Suppressor macrophage treated with lipopolysaccharide for 4 hours (primary cell): ENCODE data around the gene VASH2.

Experiments used
- DNase-seq: peaks from one replicate; pipeline ENCODE4 v3.0.0-alpha.2; 2020

VASH2 gene

GRCh38 chr1:212930986-212931678, 19.2 kb upstream of the VASH2 start:
- no peak for DNase-seq

GRCh38 chr1:212933815-212934471, 16.4 kb upstream of the VASH2 start:
- DNase-seq = no peak

GRCh38 chr1:212935387-212935981, 14.9 kb upstream of the VASH2 start:
- no peak for DNase-seq

GRCh38 chr1:212937034-212937433, 13.3 kb upstream of the VASH2 start:
- no peak for DNase-seq

- no peak for DNase-seq
Observed at GRCh38 chr1:212938846-212939245, 11.5 kb upstream of the VASH2 start.

- DNase-seq = no peak
Observed at GRCh38 chr1:212941452-212941851, 8.9 kb upstream of the VASH2 start.

- no peak for DNase-seq
Observed at GRCh38 chr1:212942679-212943392, 7.5 kb upstream of the VASH2 start.

GRCh38 chr1:212943393-212943710, 7.0 kb upstream of the VASH2 start:
- no peak for DNase-seq

- peak; percentile 46 for DNase-seq
Observed at GRCh38 chr1:212944229-212944901, 6.0 kb upstream of the VASH2 start.

GRCh38 chr1:212945056-212945455, 5.3 kb upstream of the VASH2 start:
- DNase-seq = no peak

- DNase-seq = no peak
Observed at GRCh38 chr1:212945463-212946160, 4.7 kb upstream of the VASH2 start.

GRCh38 chr1:212946872-212947271, 3.5 kb upstream of the VASH2 start:
- DNase-seq = no peak

GRCh38 chr1:212949771-212950170, 570 bp upstream of the VASH2 start:
- DNase-seq = no peak

GRCh38 chr1:212951126-212951946, 995 bp downstream of the VASH2 start:
- DNase-seq = no peak

- peak; percentile 8 for DNase-seq
Observed at GRCh38 chr1:212951947-212952640, 1.8 kb downstream of the VASH2 start.

GRCh38 chr1:212952641-212952976, 2.3 kb downstream of the VASH2 start:
- no peak for DNase-seq

- peak; percentile 55 for DNase-seq
Observed at GRCh38 chr1:212953321-212953720, 3.0 kb downstream of the VASH2 start.

GRCh38 chr1:212954514-212954913, 4.2 kb downstream of the VASH2 start:
- peak; percentile 15 for DNase-seq

GRCh38 chr1:212955098-212955497, 4.8 kb downstream of the VASH2 start:
- peak; percentile 12 for DNase-seq

GRCh38 chr1:212955961-212956620, 5.8 kb downstream of the VASH2 start:
- DNase-seq = peak; percentile 41

- DNase-seq = no peak
Observed at GRCh38 chr1:212957546-212957945, 7.2 kb downstream of the VASH2 start.
